ENCODE data around the gene PLK5. TPM values are rescaled to one million over a fixed set of nuclear protein-coding genes. Genes with fewer than 3 reads are reported as not detected.

The PLK5 gene
- total RNA-seq, 1 experiment from 2014 or later, result 0.57 TPM

DNA sequence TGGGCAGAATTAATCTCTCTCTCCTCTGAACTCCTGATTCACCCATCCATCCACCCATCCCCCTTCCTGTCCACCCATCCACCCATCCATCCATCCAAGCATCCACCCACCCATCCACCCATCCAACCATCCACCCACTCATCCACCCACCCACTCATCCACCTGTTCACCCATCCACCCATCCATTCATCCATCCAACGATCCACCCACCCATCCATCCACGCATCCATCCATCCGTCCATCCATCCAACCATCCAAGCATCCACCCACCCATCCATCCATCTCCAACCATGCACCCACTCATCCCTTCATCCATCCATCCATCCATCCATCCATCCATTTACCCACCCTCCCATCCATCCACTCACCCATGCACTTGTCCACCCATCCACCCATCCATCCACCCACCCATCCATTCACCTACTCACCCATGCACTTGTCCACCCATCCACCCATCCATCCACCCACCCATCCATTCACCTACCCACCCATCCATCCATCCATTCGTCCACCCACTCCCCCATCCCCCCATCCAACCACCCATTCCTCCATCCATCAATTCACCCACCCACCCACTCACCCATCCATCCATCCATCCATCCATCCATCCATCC, 25.6 kb downstream of the PLK5 start:
- Histone ChIP-seq H2BK15ac (ENCODE audit: low read depth, low read length) (no peak overlapping the region), H4K8ac (replicated peaks; ENCODE audit: insufficient read length, low read depth, low read length) (no peak overlapping the region), H3K27ac (ENCODE audit: insufficient read length, low read depth, low read length) (no peak overlapping the region), H3K4ac (ENCODE audit: low read depth, low read length) (no peak overlapping the region), H3K23ac (ENCODE audit: insufficient read length, low read depth, low read length) (no peak overlapping the region), H3T11ph (ENCODE audit: low read length) (no peak overlapping the region), H3K79me1 (ENCODE audit: insufficient read depth, low read depth, low read length, poor library complexity, severe bottlenecking) (no peaks in the 10 kb centered on the region), H4K20me1 (ENCODE audit: control insufficient read depth, insufficient read depth, insufficient read length) (no peaks in the 10 kb centered on the region), H2AK5ac (ENCODE audit: insufficient read length, low read length) (no peak overlapping the region), H4K5ac (ENCODE audit: insufficient read length, low read depth, low read length) (no peak overlapping the region), H3K23me2 (ENCODE audit: insufficient read length, low read depth, low read length, poor library complexity, severe bottlenecking) (peaks cover 4% of the 10 kb centered on the region), H3K4me1 (ENCODE audit: insufficient read depth, low read length) (no peaks in the 10 kb centered on the region), H3K4me2 (ENCODE audit: insufficient read depth, insufficient read length, low read length) (no peak overlapping the region), H2BK20ac (ENCODE audit: low read depth, low read length, poor library complexity, severe bottlenecking) (no peak overlapping the region), H3K27me3 (ENCODE audit: insufficient read depth, low read length) (no peaks in the 10 kb centered on the region), H2BK5ac (ENCODE audit: insufficient read length, low read length) (no peak overlapping the region), H3K14ac (ENCODE audit: insufficient read depth, low read length) (no peak overlapping the region), H3K79me2 (ENCODE audit: insufficient read depth, low read length) (no peaks in the 10 kb centered on the region), H3K18ac (ENCODE audit: insufficient read length, low read depth, low read length) (no peak overlapping the region), H3K56ac (ENCODE audit: insufficient read length, low read depth, low read length) (no peak overlapping the region), H4K91ac (ENCODE audit: insufficient read length, low read depth, low read length) (no peak overlapping the region), H2BK120ac (ENCODE audit: low read depth, low read length, poor library complexity, severe bottlenecking) (no peak overlapping the region), H3K9me3 (ENCODE audit: control insufficient read depth, low read depth, low read length) (no peaks in the 10 kb centered on the region), H3K9ac (ENCODE audit: extremely low read depth, insufficient read length, low read length) (no peak overlapping the region), H2AFZ (ENCODE audit: low read length) (no peak overlapping the region), H2BK12ac (ENCODE audit: insufficient read length, low read depth, low read length) (no peak overlapping the region)
- Mint-ChIP-seq H3K27me3 (ENCODE audit: low read depth) (peaks cover 19% of the 10 kb centered on the region), H3K4me3 (no peak overlapping the region), H3K36me3 (ENCODE audit: insufficient read depth in 1 of 3, low read depth in 3 of 3) (no peaks in the 10 kb centered on the region; a peak in 1 of 7 replicates), H3K4me1 (no peaks in the 10 kb centered on the region), H3K27ac (no peak overlapping the region), H3K9me3 (no peaks in the 10 kb centered on the region; a peak in 2 of 5 replicates)
- no peak for DNase-seq
- WGBS (ENCODE audit: extremely low coverage, insufficient read length, low lambda C conversion rate), result 100% methylated on average over 3 of the region's 4 CpGs
- TF ChIP-seq CTCF (conservative IDR thresholded peaks at IDR 0.05), result no peak
